HG02610 (cell line): ENCODE results near the gene SLC16A11.

ENCODE experiments used
- ATAC-seq: cut with Tn5 transposase; IDR thresholded peaks from one replicate; pipeline ENCODE4 v1.9.1; 2021; ENCODE audit warnings: mild to moderate bottlenecking, moderate library complexity; ENCODE audit not compliant: unreplicated experiment

Gene SLC16A11

DNA sequence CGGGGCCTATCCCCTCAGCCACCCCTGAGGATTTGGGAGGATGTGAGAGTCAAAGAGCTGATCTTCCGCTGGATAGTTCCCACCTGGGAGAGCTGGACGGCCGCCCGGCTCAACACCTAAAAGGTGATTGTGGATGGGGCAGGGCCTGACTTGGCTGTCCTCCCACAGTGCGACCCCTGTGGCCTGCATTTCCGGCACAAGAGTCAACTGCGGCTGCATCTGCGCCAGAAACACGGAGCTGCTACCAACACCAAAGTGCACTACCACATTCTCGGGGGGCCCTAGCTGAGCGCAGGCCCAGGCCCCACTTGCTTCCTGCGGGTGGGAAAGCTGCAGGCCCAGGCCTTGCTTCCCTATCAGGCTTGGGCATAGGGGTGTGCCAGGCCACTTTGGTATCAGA is 16.6 kb downstream of the SLC16A11 start:
- no peak for ATAC-seq

DNA sequence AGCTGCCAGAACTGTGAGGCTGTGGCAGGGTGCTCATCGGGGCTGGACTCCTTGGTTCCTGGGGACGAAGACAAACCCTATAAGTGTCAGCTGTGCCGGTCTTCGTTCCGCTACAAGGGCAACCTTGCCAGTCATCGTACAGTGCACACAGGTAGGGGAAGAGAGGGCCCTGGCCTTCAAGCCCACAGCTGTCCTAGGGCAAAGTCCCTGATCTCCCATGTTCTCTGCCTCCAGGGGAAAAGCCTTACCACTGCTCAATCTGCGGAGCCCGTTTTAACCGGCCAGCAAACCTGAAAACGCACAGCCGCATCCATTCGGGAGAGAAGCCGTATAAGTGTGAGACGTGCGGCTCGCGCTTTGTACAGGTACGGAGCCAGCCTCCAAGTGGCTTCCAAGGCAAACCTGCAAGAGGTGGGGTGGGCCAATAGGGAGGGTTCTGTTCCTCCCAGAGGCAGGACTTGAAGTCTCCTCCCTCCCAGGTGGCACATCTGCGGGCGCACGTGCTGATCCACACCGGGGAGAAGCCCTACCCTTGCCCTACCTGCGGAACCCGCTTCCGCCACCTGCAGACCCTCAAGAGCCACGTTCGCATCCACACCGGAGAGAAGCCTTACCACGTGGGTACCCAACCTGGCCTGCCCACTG is 17.3 kb downstream of the SLC16A11 start:
- no peak for ATAC-seq

DNA sequence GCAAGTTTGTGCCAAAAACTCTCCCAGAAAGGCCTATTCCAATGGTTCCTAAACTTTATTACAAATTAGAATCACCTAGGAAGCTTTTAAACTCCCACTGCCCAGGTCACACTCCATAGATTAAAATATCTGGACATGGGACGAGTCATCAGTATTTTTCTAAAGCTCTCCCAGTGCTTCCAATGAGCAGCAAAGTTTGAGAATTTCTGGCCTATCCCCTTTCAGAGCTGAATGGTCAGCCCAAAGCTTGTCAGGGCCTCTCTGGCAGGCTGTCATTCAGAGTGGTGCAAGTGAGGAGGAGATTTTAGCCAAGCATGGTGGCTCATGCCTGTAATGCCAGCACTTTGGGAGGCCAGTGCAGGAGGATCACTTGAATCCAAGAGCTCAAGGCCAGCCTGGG is 18.6 kb downstream of the SLC16A11 start:
- ATAC-seq: no peak

DNA sequence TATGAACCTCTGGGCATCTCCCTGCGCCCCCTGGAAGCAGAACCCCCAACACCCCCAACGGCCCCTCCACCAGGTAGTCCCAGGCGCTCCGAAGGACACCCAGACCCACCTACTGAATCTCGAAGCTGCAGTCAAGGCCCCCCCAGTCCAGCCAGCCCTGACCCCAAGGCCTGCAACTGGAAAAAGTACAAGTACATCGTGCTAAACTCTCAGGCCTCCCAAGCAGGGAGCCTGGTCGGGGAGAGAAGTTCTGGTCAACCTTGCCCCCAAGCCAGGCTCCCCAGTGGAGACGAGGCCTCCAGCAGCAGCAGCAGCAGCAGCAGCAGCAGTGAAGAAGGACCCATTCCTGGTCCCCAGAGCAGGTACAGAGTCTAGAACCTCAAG is 19.5 kb downstream of the SLC16A11 start:
- ATAC-seq: no peak

DNA sequence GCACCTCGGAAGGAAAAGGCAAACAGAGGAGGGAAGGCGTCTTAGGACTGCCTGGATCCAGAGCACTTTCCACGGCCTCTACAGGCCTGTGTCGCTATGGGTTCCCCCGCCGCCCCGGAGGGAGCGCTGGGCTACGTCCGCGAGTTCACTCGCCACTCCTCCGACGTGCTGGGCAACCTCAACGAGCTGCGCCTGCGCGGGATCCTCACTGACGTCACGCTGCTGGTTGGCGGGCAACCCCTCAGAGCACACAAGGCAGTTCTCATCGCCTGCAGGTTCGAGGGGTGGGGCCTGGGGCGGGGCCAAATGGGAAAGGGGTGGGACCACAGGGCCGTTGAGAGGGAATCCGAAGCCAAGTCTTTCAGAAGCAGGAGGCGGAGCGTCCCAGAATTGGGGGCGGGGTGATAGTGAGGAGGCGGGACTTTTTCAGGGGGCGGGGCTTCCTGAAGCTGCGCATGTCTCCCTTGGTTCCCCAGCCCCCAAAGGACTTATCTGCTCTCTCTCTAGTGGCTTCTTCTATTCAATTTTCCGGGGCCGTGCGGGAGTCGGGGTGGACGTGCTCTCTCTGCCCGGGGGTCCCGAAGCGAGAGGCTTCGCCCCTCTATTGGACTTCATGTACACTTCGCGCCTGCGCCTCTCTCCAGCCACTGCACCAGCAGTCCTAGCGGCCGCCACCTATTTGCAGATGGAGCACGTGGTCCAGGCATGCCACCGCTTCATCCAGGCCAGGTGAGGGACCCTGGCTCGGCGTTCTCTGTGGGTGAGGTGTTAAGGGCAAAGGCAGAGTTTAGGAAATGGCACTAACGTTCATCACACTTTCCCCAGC is 20.1 kb downstream of the SLC16A11 start:
- ATAC-seq: no peak

DNA sequence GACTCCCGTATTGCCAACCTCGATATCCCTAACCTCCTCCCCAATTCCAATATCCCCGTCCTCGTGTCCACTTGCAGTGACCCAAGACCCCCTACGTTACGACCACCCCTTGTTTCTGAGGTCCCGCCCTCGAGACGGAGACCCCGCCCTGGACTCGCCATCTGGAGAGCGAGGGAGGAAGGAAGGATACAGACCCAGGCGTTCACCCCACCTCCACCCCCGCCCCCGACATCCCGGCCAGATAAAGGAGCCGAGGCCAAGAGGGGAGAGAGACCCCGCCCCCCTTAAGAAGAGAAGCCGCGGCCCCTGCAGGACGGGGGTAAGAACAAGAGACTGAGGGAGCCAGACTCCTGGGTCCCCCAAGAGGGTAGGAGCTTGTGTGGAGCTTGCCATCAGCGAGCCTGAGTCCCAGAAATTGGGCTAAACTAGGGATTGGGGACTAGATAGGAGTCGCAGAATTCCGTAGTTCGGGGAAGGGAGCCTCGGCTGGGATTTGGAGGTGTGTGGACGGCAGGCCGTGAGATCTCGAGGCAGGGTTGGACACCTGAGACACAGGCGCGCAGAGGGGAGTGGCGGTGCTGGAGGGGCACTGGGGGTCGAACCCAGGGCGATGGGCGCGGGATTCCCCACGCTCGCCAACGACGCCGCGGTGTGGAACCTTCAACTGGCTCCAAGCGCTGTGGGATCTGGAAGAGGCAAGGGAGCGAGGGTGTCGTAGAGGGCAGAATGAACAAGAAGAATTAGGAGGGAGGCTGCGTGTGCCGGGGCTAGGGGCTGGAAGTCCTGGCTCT is 20.9 kb downstream of the SLC16A11 start, which contains the start of gene BCL6B:
Gene BCL6B (plus strand): TSS at position 270 of the 791 bp plus-strand sequence. CDS start 622 bp downstream, outside the sequence.
- ATAC-seq: no peak

- peak; percentile 49 for ATAC-seq
Measured at GRCh38 chr17:7021993-7022778, 21.7 kb downstream of the SLC16A11 start.

- ATAC-seq: no peak
Measured at GRCh38 chr17:7020894-7021664, 22.8 kb downstream of the SLC16A11 start.

DNA sequence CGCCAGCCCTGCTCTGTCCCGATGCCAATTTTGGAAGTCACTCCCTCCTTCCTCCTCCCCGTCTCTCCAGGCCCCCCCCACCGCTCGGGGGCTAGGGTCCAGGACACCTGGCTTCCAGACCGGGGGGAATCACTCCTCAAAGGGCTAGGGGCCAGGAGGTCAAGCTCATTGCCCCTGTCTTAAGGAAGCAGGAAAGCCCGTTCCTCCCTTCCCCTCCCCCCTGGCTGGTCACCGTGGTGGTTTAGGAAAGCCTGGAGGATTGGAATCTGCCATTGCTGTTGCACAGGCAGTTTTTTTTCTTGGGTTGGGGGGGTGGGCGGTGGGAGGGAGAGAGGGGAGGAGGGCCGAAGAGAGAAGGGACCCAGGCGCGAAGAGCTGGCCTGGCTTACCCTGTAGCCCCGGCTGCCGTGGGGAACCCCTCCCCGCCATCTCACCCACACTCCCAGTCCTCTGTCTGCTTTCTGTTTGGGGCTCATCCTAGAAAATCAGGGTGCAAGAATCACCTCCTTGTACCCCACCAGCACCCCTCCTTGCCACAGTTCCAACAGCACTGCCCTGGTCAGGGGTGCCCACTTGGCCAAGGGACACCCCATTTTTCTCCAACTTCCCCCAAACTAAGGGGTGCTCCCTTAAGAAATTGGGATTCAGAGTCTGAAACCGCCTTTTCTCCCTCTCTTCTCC is 23.9 kb downstream of the SLC16A11 start:
- no peak for ATAC-seq

GRCh38 chr17:7019367-7019766 is 24.5 kb downstream of the SLC16A11 start:
- ATAC-seq: no peak

GRCh38 chr17:7018331-7018964 is 25.4 kb downstream of the SLC16A11 start:
- ATAC-seq: no peak

DNA sequence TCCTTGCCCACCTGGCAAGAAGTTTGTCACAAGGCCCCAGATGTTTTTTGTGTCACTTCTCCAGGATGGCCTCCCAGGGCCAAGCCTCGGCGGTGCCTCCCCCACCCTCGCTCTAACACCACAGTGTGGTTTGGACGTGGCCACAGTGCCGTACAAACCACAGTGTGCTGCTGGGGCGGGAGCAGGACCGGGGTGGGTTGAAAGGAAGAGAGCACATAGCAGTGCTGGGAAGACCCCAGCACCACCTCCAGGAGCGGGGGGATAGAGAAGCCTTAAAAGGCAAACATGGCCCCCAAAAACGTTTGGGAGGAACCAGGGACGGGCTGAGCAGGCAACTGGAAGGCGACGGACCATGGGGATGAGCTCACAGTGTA is 26.1 kb downstream of the SLC16A11 start:
- ATAC-seq: no peak

- ATAC-seq: no peak
Measured at GRCh38 chr17:7016886-7017826, 26.7 kb downstream of the SLC16A11 start.

DNA sequence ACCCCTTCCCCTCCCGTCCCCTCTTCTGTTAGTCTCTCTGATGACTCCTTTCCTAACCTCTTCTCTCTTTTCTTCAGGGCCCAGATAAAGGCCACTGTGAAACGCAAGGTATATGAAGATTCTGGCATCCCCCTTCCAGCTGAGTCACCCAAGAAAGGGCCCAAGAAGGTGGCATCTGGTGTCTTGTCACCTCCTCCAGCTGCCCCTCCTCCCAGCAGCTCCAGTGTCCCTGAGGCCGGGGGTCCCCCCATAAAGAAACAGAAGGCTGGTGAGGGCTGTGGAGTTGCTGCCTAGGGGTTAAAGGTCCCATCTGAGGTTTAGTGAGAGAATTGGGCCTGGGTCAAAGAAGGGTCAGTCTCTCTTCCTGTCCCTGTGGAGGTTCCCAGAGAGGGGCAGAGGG is 27.5 kb downstream of the SLC16A11 start:
- no peak for ATAC-seq

DNA sequence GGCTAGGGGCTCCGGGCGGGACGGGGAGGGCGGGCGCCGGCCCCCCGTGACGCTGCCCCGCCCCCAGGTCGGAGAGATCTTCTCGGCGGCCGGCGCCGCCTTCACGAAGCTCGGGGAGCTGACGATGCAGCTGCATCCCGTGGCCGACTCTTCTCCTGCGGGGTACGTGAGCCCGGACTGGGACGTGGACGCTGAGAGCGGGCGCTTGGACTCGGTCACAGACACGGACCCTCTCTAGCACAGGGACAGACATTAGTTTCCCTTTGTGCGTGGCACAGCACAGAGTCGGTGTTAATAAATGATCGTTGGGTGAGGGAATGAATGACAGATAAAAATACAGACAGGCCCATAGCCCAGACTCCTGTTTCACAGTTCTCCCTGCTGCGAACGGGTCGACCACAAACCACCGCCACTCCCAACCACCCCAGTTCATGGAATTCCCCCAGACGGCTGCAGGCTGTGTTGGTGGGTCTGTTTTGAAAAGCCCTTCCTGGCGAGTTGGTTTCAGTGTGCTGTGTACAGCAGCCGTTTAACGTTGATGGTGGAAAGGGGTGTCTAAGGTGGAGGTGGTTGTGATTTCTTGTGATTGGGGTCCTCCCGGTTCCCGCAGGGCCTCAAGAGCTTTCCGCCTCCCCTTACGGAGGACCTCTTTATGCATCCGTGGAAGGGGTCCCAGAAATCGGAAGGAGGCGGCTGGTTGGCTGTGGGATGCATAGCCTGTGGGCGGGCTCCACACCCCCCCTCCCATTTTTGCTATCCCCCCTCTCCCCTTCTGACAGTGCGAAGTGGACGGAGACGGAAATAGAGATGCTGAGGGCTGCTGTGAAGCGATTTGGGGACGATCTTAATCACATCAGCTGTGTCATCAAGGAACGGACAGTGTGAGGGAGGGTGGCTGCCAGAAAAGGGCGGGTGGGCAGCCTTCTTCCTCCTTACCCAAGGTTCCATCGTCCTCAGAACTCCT is 28.6 kb downstream of the SLC16A11 start:
- ATAC-seq: peak; percentile 23

- peak; percentile 74 for ATAC-seq
Measured at GRCh38 chr17:7014261-7014994, 29.5 kb downstream of the SLC16A11 start.
